ENCODE measurements around the gene JAZF1.
"Not testable (repeated sequence)": the region's sequence is repeated elsewhere in the genome, so short reads cannot be mapped to it uniquely, and the experiment has no call there.

Gene JAZF1

DNA sequence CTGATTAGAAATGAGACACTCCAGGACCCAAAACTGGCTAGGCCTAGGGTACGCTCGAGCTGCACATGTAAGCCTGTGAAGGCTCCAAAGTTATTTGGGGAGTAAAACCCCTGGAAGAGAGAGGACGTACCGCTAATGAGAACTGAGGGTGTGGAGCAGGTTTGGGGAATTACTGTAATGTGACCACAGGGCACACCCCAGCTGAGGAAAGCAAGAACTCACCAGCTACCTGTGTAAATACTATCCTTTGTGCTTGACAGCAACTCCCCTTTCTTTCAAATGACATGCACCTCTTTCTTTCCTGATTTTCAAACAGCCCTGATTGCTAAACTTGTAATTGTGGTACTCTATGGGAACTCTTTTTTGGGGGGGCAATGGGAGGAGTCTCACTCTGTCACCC is 147.2 kb downstream of the JAZF1 start:
- no peak for DNase-seq

GRCh38 chr7:28032738-28033380 is 147.7 kb downstream of the JAZF1 start:
- DNase-seq = no peak

GRCh38 chr7:28029051-28029450 is 151.5 kb downstream of the JAZF1 start:
- DNase-seq = no peak

DNA sequence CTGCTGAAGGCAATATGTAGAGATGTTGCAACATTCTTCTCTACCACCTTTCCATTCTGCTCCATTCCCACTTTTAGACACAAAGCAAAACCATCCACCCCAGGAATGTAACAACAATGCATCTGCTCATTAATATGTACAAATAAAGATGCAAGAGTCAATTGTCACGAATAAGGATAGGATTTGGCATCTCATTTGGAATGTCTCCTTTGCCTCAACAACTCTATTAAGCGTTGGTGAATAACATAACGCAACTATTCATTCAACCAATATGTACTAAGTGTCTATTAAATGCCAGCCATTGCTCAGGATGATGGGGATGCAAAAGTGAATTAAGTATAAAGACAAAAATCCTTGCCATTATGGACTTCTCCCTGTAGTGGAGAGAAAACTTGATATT is 152.1 kb downstream of the JAZF1 start:
- no peak for DNase-seq

GRCh38 chr7:28026237-28026636 is 154.4 kb downstream of the JAZF1 start:
- DNase-seq = no peak

GRCh38 chr7:28024786-28025334 is 155.7 kb downstream of the JAZF1 start:
- DNase-seq = no peak

DNA sequence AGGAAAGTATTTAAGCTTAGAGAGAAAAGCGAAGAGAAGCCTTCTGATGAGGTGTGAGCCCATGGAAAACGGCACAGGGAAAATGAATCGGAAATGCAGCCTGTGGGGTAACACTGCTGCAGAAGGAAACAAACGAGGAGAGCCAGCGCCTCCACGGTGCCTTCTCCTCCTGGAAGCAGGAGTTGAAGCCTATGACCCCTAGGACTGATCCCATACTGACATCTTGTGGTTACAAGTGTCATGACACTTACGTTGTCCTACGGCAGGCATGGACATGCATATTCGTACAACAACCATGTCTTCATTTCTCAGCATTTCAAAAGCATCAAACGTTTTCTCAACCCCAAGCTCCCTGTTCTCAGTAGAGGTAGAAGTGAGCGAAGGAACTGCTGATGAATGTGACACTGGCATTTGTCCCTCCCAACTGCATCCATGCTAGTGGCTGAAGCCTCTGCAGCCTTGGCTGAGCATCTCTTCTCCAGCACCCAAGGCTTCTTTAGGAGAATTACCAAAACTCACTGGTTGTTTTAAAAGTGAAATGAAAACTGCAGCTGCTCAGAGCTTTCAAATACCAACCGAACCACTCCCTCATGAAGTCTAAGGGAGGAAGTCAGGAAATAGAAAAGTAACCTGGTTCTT is 160.2 kb downstream of the JAZF1 start:
- DNase-seq = peak; percentile 63 to 83

DNA sequence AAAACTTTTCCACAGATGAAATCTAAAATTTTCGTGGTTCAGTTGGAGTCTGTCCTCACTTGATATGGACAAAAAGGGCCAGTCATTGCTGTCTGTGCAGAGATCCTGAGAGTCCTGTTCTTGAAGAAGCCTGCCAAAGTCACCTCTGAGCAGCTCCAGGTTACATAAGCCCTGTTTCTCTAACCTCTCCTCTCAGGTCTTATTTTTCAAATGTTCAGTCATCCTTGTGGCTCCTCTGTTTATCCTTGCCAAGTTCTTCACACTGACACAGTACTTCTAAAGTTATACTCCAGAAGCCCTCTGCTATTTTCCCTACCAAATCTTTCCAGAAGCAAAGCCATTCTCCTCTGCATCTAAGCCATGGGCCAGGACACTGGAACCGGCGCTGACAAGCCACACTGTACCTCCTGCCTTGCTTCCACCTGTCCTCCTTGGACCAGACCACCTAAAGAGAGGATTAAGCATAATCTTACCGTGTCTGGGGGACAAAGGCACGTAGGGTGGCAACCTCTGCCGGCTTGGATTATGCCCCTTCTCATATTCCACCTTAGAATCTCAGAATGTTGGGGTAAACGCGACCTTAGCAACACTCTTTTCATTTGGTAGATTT is 161.6 kb downstream of the JAZF1 start:
- no peak for DNase-seq

GRCh38 chr7:28018446-28018845 is 162.1 kb downstream of the JAZF1 start:
- DNase-seq = no peak

- no peak for DNase-seq
Observed at GRCh38 chr7:28018020-28018419, 162.6 kb downstream of the JAZF1 start.

DNA sequence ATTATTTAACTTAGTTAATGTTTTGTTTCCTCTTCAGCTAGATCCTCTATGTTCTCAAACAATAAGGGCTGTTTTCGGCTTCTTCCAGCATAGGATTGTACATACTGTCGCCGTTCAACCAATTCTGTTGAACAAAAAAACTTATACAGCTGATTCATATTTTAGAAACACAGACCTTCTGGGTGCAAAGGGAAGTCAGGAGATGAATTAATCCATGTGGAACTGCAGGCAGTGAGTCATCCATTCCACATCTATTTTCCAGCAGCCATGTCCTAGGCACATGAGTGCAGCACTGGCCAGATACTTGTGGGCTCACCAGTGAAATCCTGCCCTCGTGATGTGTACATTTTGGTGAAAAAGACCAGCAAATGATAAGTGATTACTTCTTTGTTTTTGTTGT is 163.2 kb downstream of the JAZF1 start:
- DNase-seq = no peak

DNA sequence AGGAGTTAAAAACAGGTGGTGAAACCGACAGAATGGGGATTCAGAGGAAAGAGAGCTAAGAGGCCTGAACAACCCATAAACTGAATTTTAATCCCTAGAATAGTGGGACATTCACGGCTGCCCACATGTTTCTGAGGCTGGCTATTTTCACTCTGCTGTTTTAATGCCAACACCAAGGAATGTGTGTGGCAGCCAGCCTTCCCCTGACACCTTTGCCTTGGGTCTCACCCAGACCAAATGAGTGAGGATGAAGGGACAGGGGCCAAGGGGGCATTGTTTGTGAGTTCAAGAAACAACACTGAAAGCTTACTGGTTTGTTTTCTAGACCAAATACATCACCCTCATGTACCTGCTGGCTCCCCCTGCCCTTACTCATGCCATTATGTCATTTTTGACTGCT is 164.3 kb downstream of the JAZF1 start:
- no peak for DNase-seq

- DNase-seq = no peak
Observed at GRCh38 chr7:28015169-28015568, 165.4 kb downstream of the JAZF1 start.

GRCh38 chr7:28014340-28014739 is 166.3 kb downstream of the JAZF1 start:
- not testable (repeated sequence) for DNase-seq

GRCh38 chr7:28013441-28013840 is 167.2 kb downstream of the JAZF1 start:
- no peak for DNase-seq

GRCh38 chr7:28013019-28013418 is 167.6 kb downstream of the JAZF1 start:
- no peak for DNase-seq

DNA sequence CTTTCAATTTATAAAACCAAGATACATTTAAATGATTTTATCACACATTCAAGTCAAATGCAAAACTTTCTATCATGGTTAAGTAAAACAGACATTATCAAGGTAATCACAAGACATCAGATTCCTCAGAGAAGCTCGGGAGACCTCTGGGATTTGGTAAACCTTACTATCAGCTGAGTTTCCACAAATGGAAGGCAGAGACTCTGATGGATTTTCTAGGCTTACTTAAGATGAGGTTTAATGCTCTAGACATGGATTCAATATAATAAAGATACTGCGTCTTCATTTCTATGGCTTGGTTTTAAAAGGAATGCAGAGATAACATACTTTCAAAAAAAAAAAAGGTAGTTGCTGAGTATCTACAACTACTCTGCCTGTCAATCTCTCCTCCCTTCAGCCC is 171.7 kb downstream of the JAZF1 start:
- DNase-seq = no peak

DNA sequence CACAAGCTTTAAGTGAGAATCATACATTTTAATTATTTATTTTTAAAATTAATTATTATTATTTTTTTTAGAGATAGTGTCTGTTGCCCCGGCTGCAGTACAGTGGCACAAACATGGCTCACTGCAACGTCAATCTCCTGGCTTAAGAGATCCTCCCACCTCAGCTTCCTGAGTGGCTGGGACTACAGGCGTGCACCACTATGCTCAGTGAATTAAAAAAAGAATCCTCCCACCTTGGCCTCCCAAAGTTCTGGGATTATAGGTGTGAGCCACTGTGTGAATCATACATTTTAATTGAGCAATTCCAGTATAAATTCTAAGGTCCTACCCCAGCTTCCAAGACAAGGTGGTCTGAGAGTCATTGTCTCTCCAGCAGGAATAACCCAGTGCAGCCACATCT is 172.4 kb downstream of the JAZF1 start:
- no peak for DNase-seq

DNA sequence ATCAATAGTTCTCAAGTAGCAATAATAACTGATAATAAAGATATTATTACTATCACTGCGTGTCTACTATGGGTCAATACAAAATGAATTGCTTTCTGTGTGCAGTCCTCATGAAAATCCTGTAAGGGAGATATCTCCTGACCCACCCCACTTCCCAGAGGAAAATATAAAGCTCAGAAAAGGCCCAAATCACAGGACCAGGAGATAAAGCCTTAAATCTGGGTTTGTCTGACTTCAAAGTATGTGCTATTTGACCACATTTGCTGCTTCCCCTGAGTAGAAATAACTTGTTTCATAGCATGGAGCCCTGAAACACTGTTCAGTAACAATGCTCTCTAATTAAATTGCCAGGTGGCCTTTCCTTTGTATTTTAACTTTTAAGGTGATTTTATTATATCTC is 174.1 kb downstream of the JAZF1 start:
- no peak for DNase-seq

- DNase-seq = no peak
Observed at GRCh38 chr7:28005847-28006231, 174.8 kb downstream of the JAZF1 start.

DNA sequence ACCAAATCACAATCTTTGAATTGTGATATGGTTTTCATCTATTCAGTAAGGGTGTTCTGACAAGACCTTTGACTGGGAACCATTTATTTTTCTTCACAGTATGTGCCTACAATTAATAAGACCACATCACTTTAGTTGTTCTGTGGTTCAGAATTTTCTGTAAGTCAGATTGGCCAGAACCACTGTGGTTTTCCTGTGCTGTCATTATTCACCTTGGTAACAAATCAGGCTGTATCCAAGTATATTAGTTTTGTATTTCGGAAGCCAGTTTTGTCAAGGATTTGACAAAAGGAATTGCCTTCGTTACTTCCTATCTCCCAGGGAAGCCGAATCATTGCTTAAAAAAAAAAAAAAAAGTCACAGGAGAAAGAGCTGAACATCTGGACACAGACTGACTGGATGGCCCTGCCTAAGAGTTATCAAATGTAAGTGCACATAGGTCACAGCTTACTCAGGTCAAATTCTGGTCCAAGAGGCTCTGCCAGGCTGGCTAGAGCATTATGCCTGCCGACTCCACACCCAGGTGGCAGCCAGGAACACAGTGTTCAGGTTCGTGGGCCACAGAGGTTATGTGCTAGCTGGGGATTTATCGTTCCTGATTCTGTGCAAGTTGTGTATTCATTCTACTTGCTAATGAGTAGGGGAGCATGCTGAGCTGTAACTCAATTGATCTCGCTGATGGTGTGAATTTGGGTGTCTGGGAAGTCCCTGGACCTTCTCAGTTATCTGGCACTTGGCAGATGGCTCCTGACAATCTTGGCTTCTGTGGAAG is 175.3 kb downstream of the JAZF1 start:
- peak in 1 of 2 experiments; percentile 23 for DNase-seq

GRCh38 chr7:28003408-28003807 is 177.2 kb downstream of the JAZF1 start:
- no peak for DNase-seq

DNA sequence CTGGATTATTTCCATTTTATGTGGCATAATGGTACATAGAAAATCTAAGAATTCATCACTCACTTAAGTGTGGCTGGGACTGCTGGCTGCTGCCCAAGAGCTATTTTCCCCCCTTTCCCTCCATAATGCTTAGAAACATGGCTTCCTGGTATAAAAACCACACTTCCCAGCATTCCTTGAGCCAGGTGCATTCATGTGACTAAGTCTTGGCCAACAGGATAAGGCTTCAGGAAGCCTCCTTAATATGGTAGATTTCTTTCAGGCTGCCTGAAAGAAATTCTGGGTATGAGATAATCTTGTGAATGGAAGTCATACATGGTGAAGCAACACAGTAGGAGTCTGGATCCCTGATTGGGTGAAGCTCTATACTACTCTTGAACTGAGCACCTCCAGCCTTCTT is 178.0 kb downstream of the JAZF1 start:
- peak in 1 of 2 experiments; percentile 33 for DNase-seq

DNA sequence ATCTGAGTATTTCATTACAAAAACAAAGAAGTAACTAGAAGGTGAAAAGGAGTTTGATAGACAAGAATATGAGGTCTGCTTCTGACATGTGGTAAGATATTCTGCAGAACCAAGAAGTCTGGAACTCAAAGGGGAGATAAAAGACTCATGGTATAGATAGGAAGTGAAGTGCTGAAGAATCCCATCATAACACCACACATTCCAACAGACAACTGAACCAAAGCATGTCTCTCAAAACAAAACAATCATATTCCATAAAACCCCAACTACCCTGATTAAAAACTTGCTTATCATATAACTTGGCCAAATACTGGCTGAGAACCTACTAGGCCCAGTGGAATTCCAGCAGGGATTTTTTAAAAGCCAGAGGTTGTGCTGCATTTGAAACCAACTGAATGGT is 178.7 kb downstream of the JAZF1 start:
- DNase-seq = no peak

All from NCI-H446 (cell line).